Measurements from ENCODE around the gene RGL1. TPM values are rescaled to one million over a fixed set of nuclear protein-coding genes. Genes with fewer than 3 reads are reported as not detected.

RGL1 gene
- total and polyA plus RNA-seq, 2 donors (not counting 1 experiment from before 2014, with no cell fraction given) = 16.2 to 21.4 TPM

DNA sequence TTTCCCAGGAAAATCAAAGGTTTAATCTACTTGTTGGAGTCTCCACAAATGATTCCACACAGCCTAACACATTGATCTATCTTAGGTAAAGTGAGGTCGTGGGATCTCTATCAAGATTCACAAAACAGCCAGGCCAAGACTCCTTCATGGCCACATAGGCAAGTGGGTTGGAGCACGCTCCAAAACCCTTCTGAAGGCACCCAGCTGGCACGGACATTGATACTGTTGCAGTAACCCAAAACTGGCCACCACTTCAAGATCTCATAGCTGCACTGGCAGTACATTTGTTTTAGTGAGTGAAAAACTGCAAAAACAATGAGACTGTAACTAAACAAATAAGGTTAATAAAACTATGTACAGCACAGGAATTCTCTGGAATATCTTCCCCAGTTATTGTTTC, 170.7 kb downstream of the RGL1 start:
- H3K9ac ChIP-seq (ENCODE audit: insufficient read depth, low read length) = no peak overlapping the region
- H2AFZ ChIP-seq (ENCODE audit: low read length) = no peak overlapping the region
- no peak overlapping the region for H3K4me2 ChIP-seq (ENCODE audit: extremely low read depth, insufficient read depth, low read length)
- H3K79me2 ChIP-seq (ENCODE audit: control insufficient read depth, insufficient read depth, low read length) = no peaks in the 10 kb centered on the region
- DNase-seq (ENCODE audit: low read depth in 2 of 2) = no peak
- H3K36me3 ChIP-seq (ENCODE audit: control insufficient read depth, insufficient read depth, low read length) = no peaks in the 10 kb centered on the region
- no peak overlapping the region for H3K27ac ChIP-seq (ENCODE audit: insufficient read depth, low read length)
- H3K27me3 ChIP-seq (ENCODE audit: control insufficient read depth, insufficient read depth, low read length) = no peaks in the 10 kb centered on the region
- TF ChIP-seq CTCF (conservative IDR thresholded peaks at IDR 0.05 in 1 of 2, IDR thresholded peaks at IDR 0.05 in 1 of 2; ENCODE audit: low read depth in 1 of 2, low read length in 2 of 2) (no peak), EZH2 (IDR thresholded peaks at IDR 0.05; ENCODE audit: low read length, missing control alignments) (no peak)
- H3K4me1 ChIP-seq (ENCODE audit: control insufficient read depth, extremely low read depth, insufficient read depth, low read length) = no peaks in the 10 kb centered on the region
- no peaks in the 10 kb centered on the region for H4K20me1 ChIP-seq (ENCODE audit: control insufficient read depth, extremely low read depth, insufficient read depth, low read length)
- no peak overlapping the region for H3K4me3 ChIP-seq (replicated peaks in 1 of 4; ENCODE audit: control extremely low read depth in 1 of 4, insufficient read depth in 1 of 4, low read depth in 3 of 4, low read length in 4 of 4)
- no peaks in the 10 kb centered on the region for H3K9me3 ChIP-seq (ENCODE audit: control insufficient read depth, insufficient read depth, low read depth, low read length)

GRCh38 chr1:183977717-183978116, 172.8 kb downstream of the RGL1 start:
- H4K20me1 ChIP-seq (ENCODE audit: control insufficient read depth, extremely low read depth, insufficient read depth, low read length) = no peaks in the 10 kb centered on the region
- H2AFZ ChIP-seq (ENCODE audit: low read length) = no peak overlapping the region
- TF ChIP-seq CTCF (conservative IDR thresholded peaks at IDR 0.05 in 1 of 2, IDR thresholded peaks at IDR 0.05 in 1 of 2; ENCODE audit: low read depth in 1 of 2, low read length in 2 of 2) (no peak), EZH2 (IDR thresholded peaks at IDR 0.05; ENCODE audit: low read length, missing control alignments) (no peak)
- H3K9me3 ChIP-seq (ENCODE audit: control insufficient read depth, insufficient read depth, low read depth, low read length) = no peaks in the 10 kb centered on the region
- DNase-seq (ENCODE audit: low read depth in 2 of 2) = no peak
- no peaks in the 10 kb centered on the region for H3K27me3 ChIP-seq (ENCODE audit: control insufficient read depth, insufficient read depth, low read length)
- no peak overlapping the region for H3K4me2 ChIP-seq (ENCODE audit: extremely low read depth, insufficient read depth, low read length)
- no peak overlapping the region for H3K9ac ChIP-seq (ENCODE audit: insufficient read depth, low read length)
- no peak overlapping the region for H3K4me3 ChIP-seq (replicated peaks in 1 of 4; ENCODE audit: control extremely low read depth in 1 of 4, insufficient read depth in 1 of 4, low read depth in 3 of 4, low read length in 4 of 4)
- no peaks in the 10 kb centered on the region for H3K4me1 ChIP-seq (ENCODE audit: control insufficient read depth, extremely low read depth, insufficient read depth, low read length)
- no peak overlapping the region for H3K27ac ChIP-seq (ENCODE audit: insufficient read depth, low read length)
- no peaks in the 10 kb centered on the region for H3K36me3 ChIP-seq (ENCODE audit: control insufficient read depth, insufficient read depth, low read length)
- H3K79me2 ChIP-seq (ENCODE audit: control insufficient read depth, insufficient read depth, low read length) = no peaks in the 10 kb centered on the region

Other genes starting within 250 kb of the RGL1 start
- gene NCF2, start 214.7 kb upstream of the RGL1 start, total RNA-seq = 0.77 and 2.6 TPM in 2 replicates
- 0.43 and 1.2 TPM in 2 replicates for gene NCF2, start 214.7 kb upstream of the RGL1 start, polyA plus RNA-seq
- 83.5 and 142 TPM in 2 replicates for gene ARPC5, start 169.3 kb upstream of the RGL1 start, total RNA-seq
- 242 and 350 TPM in 2 replicates for gene ARPC5, start 169.3 kb upstream of the RGL1 start, polyA plus RNA-seq
- not detected in 2 replicates for gene APOBEC4, start 151.8 kb upstream of the RGL1 start, total RNA-seq
- gene APOBEC4, start 151.8 kb upstream of the RGL1 start, polyA plus RNA-seq = not detected in 2 replicates
- gene COLGALT2, start 232.6 kb downstream of the RGL1 start, total RNA-seq = 2.3 and 6.8 TPM in 2 replicates
- gene COLGALT2, start 232.6 kb downstream of the RGL1 start, polyA plus RNA-seq = 4.3 and 5.7 TPM in 2 replicates
- 31.6 and 53.7 TPM in 2 replicates for gene TSEN15, start 246.6 kb downstream of the RGL1 start, total RNA-seq
- gene TSEN15, start 246.6 kb downstream of the RGL1 start, polyA plus RNA-seq = 54.4 and 74.2 TPM in 2 replicates